GM21528 (cell line): ENCODE measurements around the gene CRNKL1.

ENCODE experiments used
- ATAC-seq: cut with Tn5 transposase; IDR thresholded peaks from one replicate; pipeline ENCODE4 v1.9.1; 2021; ENCODE audit warnings: mild to moderate bottlenecking, moderate library complexity; ENCODE audit not compliant: unreplicated experiment, low FRiP score

Gene CRNKL1

GRCh38 chr20:20052074-20052970, at the start of gene CRNKL1, which contains the start of gene CFAP61:
Gene CRNKL1 (minus strand): TSS chr20:20052466. CDS start chr20:20052342, 124 bp downstream.
Gene CFAP61 (plus strand): TSS chr20:20052532. CDS start chr20:20056654, 4,122 bp downstream.
- peak; percentile 97 for ATAC-seq

GRCh38 chr20:20100881-20101280, 48.6 kb upstream of the CRNKL1 start:
- no peak for ATAC-seq

GRCh38 chr20:20096421-20096820, 44.2 kb upstream of the CRNKL1 start:
- no peak for ATAC-seq

GRCh38 chr20:20095114-20095872, 43.0 kb upstream of the CRNKL1 start:
- no peak for ATAC-seq

GRCh38 chr20:20094410-20094809, 42.1 kb upstream of the CRNKL1 start:
- ATAC-seq = no peak

GRCh38 chr20:20092827-20093226, 40.6 kb upstream of the CRNKL1 start:
- no peak for ATAC-seq

GRCh38 chr20:20089939-20090338, 37.7 kb upstream of the CRNKL1 start:
- no peak for ATAC-seq

- no peak for ATAC-seq
Measured at GRCh38 chr20:20089018-20089417, 36.8 kb upstream of the CRNKL1 start.

- ATAC-seq = no peak
Measured at GRCh38 chr20:20085812-20086211, 33.5 kb upstream of the CRNKL1 start.

GRCh38 chr20:20085071-20085470, 32.8 kb upstream of the CRNKL1 start:
- no peak for ATAC-seq

- ATAC-seq = no peak
Measured at GRCh38 chr20:20084296-20084752, 32.1 kb upstream of the CRNKL1 start.

- peak; percentile 83 for ATAC-seq
Measured at GRCh38 chr20:20083807-20084206, 31.5 kb upstream of the CRNKL1 start.

GRCh38 chr20:20079102-20079784, 27.0 kb upstream of the CRNKL1 start:
- ATAC-seq = no peak

- ATAC-seq = no peak
Measured at GRCh38 chr20:20078041-20078440, 25.8 kb upstream of the CRNKL1 start.

- no peak for ATAC-seq
Measured at GRCh38 chr20:20076297-20077065, 24.2 kb upstream of the CRNKL1 start.

- ATAC-seq = no peak
Measured at GRCh38 chr20:20075032-20075431, 22.8 kb upstream of the CRNKL1 start.

GRCh38 chr20:20073801-20074371, 21.6 kb upstream of the CRNKL1 start:
- ATAC-seq = no peak

- ATAC-seq = no peak
Measured at GRCh38 chr20:20070871-20071726, 18.8 kb upstream of the CRNKL1 start.

- ATAC-seq = no peak
Measured at GRCh38 chr20:20065361-20065760, 13.1 kb upstream of the CRNKL1 start.
